NCI-H2107 treated with DMSO at 0.1 percent for 48 hours (cell line): ENCODE measurements around the gene NAA40.

Source experiments
- DNase-seq: peaks from one replicate; lab custom pipeline; 2025; ENCODE audit not compliant: unreplicated experiment; lab: John Stamatoyannopoulos, UW

Gene NAA40

DNA sequence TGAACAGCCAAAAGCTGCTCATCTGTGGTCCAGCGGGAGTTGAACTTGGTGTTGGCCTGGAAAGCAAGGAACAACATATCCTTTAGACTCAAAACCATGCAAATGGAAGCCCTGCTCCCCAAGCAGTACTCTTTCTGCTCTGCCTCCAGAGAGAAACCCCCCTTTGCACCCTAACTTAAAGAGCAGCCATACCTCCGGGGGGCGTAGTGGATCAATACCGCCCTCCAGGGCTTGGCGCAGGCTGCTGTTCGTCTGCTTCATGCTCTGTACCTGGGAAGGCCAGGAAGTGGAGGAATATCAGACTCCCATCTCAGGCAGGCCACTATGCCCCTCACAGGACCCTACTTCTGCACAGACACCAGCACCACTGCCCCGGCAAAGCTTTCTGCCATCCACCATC lies 26.1 kb upstream of the NAA40 start:
- DNase-seq: no peak

DNA sequence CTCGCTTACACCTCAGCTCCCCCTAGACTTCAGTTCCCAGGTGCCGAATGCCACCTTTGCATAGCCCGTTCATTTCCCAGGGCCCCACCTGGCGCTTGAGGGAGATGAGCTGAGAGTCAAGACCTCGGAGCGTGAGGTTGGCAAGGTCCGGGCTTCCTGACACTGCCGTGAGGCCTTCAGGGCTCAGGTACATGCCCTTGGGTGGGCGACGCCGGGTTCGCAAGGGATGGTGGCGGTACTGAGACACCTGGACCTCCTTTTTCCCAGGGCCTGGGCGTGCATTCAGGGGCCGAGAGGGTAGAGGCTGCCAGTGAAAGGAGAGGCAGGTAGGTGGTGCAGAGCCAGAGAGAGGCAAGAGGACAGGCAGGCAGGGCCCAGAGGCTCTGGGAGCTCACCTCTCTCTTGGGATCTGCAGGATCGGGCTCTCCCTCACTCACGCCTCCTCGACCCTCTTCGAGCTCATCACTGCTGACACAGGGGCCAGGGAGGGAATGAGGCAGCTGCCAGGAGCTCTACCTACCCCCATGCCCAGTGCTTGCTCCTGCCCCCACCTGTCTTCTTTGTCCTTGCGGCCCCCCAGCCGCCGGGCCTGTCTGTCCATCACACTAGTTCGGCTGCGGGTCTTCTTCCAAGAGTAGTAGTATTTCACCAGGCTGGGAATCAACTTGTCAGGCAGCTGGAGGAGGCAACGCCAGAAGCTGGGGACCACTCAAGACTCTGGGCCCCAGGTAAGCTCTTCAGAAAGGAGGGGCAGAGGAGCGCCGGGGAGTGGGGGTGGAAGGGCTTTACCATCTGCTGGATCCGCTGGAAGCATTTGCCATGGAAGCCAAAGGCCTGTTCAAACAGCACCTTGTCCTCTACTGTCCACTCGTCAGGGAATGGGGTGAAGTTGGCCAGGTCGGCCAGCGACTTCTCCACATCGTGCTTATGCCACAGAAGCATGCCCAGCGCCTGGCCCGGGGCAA lies 24.7 kb upstream of the NAA40 start:
- DNase-seq: no peak

DNA sequence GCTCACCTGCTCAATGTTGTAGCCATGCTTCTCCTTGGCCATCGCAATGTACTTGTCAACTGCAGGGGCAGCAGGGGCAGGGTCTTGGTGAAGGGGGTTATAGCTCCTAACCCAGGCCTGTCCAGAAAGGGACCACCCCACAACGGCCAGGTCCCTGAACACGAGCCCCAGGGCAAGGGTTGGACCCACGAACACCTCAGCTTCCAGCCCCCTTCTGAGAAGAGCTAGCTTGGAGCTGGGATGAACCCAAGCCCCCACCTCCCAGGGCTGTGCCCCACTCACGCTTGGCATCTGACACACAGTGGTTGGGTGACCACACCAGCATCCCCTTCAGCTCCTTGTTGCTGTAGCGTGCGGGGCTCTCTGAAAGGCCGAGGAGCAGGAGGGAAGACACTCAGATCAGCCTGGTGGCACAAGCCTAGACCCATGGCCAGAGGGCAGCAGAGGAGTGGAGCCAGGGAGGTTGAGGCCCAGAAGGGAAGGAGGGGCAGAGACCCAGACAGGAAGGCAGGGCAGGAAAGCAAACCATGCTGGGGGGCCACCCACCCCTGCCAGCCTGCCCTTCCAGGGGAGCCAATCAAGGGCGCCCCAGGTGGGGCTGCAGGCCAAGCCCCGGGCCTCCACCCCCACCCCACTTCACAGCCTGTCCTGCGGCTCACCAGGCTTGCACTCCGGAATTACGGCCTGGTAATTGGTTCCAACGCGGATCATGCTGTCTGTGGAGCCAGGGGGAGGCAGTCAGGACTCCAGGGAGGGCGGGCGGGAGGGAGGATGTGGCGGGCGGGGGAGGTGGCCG lies 23.7 kb upstream of the NAA40 start:
- DNase-seq: no peak

DNA sequence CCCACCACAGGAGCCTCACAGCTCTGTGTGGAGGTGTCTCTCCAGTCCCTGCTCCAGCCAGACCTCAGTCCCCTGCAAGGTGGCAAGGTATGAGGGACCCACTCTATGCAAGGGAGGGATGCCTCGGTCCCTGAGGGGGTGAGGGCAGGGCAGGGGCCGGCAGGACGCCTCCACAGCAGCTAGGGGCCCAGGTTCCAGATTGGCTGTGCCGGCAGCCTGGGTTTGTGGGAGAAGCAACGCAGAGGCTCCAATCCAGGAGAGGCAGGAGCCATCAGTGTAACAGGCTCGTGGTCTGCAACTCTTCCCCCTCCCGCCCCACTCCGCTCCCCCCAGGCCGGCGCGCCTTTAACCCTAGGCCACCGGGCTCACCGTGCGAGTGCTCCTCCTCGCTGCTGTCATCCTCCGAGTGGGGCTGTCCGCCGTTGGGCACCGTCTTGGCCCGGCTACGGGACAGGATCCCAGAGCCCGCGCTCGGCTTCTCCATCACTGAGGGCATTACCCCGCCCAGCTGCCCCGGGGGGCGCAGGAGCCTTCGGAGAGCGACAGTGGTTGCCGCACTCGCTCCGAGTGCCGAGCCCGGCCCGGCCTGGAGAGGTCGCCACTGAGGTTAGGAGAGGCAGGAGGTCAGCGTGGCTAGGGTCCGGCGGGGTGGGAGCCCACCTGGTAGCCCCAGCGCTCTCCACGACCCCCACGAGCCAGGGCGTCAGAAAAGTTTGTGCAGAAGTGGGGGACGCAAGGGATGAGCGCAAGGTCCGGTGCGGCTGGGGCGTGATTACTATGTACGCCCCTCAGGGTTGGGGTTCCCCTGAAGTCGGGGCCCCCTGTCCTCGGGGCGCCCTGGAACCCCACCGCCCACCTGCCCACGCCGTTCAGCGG lies 22.6 kb upstream of the NAA40 start:
- no peak for DNase-seq

DNA sequence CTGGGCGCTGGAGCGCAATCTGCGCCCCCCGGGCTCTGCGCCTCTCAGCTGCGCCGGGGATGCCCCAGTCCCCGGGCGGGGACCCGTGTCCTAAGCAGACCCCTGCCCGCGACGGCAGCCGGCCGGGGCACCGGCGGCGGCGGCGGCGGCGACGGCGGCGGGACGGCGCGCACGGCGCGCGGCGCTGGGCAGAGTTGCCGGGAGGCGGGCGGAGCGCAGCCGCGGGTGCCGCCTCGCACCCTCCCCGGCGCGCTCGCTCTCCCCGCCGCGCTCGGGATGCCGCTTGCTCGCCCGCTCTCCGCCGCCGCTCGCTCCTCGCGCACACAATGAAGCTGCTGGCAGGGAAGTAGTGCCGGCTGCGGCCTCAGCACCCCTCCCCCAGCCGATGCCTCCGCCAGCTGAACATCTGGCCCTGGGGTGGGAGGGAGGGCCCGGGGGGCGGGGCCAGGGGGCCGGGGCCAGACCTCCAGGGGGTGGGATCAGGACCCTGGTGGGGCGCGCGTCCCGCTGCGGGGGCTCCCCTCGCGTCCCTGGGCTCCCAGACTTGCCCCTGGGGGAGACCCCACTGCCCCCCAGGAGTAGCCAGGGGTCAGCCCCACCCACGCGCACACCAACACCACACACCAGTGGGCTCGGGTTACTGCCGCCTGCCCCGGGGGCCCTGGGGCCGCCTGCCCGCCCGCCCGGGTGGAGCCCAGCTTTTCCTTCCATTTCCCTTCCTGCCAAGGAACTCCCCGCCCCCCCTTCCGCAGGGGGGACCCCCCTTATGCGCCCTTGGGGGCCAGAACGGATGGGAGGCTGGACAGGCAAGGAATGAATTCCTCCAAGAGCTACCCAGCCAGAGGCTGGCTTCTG lies 21.7 kb upstream of the NAA40 start, which contains the start of gene RCOR2:
Gene RCOR2, minus strand, starts transcription at position 328 of the 855 bp plus-strand sequence. CDS start 708 bp downstream, outside the sequence.
- DNase-seq: peak; percentile 48

DNA sequence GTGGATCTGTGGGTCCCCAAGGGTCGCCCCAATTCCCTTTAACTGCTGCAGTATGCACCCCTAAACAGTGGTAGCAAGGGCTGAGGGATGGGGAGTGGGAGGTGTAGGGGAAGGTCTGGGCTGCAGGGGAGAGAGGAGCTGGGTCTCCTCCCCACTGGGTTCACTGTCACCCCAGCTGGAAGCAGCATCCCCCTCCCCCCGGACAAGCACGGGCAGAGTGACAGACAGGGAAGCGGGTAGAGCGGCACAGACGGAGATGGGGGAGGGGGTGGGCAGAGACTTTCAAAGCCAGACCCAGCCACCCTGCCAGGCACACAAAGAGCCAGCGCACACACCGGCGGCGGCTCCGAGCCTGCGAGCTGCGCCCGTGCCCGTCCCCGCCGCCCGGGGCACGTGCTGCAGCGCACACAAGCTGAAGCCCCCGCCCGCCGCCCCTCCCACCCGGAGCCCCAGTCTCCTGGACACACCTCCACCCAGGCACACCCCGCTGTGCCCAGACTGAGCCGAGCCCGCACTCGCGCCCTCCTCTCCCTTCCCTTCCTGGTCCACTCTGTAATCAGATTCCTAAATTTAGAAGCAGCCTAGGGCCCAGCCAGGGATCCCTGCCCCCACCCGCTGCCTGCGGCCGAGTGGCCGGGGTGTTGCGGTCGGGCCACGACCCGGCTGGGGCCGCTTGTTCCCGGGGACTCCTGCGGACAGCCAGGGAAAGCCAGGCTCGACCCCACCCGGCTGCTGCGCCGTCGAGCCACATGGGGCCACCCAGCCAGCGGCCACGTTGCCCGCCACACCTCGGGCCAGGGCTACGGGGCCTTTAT lies 20.9 kb upstream of the NAA40 start:
- peak; percentile 65 for DNase-seq

DNA sequence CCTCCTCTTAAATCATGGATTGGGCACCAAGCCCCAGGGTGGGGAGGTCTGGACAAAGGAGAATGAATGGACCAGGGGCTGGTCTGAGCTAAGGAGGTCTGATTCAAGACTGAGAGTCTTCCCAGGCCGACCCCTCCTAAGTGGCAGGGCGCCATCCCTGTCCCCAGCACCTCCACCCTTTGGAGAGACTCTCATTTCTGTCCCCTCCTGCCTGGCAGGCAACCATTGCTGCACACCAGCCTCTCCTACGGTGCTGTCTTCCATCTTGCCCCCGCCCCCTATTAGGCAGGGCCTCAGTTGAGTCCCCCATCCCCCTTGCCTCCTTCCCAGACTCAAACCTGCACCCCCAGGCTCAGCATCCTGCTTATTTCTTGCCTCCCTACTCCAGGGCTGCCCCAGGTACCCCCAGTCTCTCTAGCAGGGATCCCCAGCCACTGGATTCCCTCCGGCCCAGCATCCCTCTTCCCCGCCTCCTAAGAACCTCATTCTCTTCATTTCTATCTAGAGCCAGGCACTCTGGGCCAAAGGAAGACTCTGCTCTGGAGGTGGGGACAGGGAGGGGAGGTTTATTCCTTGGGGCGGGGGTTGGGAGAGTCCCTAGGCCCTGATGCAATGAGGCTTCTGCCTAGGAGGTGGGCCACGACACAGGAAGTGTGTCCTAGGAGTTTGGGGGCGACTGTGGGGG lies 20.2 kb upstream of the NAA40 start:
- no peak for DNase-seq

DNA sequence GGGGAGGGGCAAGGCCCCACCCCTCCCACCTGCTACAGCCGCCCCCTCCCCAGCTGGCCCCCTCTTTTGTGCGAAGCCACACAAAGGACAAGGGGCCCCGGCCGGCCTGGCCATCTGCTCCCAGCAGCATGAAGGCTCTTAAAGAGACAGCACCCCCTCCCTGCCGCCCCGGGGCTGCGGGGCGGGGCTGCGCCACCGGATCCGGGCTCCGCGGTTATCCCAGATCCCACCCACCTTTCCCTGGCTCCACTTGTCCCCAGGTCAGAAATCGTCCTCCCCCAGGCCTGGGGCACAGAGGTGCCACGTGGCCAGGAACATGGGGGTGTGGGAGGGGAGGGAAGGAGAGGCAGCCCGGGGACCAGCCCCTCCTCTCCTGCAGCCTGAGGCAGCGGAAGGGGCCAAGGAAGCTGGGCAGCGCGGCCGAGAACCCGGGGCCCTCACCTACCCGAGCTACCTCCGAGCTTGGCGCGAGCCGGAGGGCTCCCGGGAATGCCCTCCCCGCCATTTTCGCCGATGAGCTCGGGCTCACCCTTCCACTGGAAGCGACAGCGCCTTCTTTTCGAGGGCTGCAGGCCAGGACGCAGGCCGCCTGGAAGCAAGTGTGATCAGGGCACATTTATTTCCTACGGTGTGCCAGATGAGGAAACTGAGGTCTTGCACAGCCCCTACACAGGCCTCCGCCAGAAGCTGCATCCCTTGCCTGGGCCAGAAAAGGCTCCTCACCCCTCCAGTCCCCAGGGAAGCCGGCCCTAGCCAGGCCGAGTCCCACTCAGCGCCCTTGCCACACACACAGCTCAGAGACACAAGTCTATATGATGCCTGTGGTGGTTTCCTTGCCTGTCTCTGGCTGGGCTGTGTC lies 19.3 kb upstream of the NAA40 start:
- DNase-seq: no peak

DNA sequence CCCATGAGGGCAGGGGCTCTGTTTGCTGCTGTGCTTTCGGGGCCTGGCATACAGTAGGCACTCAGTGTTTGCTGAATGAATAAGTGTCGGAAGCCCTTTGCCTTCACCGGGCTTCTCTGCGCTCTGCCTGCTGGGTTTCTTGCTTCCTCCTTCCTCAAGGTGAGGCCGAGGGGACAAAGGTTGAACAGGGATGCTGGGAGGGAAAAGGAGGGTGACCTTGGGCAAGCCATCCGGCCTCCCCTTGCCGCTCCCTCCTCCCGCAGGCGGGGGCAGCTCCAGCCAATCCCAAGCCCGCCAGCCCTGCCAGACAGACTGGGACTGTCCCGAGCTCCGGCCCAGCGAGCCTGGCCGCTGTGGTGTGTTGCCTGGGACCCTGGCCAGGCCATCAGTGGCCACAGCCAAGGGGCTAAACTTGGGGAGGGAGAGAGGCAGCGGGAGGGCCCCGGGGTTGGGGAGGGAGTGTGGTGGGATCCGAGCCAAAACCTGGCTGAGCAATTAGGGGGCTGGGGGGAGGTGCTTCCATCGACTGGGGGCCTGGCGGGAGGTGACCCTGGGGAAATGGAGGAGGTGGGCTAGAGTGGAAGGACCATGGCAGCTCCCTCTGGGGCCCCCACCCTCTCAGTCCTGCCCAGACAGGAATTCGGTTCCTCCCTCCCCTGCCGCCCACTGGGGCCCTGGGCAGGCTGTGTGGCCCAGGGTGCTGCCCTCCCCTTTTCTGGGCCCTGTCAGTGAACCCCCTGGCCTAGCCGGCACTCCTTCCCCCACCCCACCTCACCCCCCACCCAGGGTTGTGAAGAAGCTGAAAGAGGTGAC lies 18.5 kb upstream of the NAA40 start:
- no peak for DNase-seq

DNA sequence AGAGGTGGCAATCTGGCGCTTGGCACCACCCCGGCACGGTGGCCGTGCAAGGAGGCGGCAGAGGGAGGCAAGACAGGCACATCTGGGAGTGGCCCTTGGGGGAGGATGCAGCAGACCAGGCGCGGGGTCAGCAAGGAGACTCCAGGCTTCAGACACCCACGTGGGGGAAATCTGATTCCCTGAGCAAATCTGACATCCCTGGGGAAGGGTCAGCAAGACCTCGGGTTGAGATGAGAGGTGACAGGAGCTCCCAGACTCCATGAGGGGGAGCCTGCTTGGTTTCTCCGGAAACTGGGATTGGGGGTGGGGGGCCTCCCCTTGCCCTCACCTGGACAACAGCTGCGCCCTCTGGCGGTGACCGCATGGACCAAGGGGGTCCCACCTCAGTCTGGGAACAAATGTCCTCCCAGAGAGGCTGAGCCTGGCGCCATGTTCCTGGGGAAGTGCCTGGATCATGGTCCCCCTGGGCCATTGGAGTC lies 17.8 kb upstream of the NAA40 start:
- DNase-seq: no peak

DNA sequence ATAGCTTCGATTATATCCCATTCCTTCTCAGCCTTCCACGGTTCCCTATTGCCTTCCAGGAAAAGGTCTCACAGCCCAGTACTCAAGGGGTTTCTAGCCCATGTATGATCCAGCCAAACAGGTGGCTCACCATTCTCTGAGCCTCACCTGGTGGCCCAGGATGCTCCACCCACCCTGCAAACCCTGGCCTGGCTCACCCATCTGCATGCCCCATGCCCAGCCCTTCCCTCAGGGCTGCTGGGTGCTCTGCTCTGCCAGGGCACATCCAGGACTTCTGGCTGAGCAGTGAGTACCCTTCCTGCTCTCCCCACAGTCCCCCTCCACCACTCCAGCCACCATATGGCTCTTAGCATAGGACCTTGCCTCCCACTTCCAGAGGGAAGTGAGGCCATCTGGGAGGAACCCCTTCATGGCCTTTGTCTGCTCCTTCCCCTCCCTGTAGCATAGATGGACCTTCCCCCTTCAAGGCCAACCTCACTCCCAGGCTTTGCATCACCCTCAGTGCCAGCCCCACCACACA lies 16.1 kb upstream of the NAA40 start:
- DNase-seq: no peak

DNA sequence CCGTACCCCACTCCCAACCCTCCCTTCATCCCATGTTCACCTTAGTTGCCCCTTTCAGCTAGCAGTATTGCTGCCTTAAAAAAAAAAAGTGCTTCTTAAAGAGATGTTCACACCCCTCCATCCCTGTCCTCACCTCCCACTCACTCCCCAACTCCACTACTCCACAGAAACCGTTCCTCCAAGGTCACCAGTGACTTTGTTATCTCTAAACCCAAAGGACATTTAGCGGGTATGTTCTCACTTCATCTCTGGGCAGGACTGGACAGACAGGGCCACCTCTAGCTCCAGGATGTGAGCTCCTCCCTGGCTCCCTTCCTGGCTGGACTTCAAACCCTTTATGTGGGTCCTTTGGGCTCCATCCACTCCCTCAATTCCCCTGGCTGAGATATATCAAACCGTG lies 15.5 kb upstream of the NAA40 start:
- no peak for DNase-seq

DNA sequence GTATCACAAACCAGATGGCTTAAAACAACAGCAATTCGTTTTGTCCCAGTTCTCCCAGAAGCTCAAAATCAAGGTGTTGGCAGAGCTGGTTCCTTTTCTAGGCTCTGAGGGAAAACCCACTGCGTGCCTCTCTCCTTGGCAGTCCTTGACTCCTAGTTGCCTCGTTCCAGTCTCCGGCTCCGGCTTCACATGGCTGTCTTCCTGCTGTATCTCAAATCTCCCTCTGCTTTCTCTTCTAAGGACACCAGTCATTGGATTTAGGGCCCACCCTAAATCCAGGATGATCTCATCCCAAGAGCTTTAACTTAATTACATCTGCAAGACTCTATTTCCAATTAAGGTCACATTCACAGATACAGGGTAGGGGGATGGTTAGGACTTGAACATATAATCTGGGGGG lies 9.2 kb upstream of the NAA40 start:
- DNase-seq: no peak

DNA sequence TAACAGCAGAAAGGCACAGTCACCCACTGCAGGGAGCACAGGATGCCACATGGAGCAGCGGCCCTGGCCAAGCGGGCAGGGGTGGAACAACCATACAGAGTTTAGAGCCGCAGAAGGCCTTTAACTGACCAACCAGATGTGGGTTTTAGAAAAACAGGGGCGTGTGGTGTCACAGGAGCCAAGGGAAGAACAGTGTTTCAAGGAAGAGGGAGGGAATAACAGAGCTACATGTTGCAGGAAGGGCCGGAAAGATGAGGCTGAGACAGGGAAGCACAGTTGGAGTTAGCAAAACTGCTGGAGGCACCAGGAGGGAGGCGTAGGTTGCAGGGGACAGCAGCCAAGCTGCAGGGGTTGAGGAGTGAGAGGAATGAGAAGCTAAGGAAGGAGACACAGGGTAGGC lies 7.8 kb upstream of the NAA40 start:
- DNase-seq: no peak

DNA sequence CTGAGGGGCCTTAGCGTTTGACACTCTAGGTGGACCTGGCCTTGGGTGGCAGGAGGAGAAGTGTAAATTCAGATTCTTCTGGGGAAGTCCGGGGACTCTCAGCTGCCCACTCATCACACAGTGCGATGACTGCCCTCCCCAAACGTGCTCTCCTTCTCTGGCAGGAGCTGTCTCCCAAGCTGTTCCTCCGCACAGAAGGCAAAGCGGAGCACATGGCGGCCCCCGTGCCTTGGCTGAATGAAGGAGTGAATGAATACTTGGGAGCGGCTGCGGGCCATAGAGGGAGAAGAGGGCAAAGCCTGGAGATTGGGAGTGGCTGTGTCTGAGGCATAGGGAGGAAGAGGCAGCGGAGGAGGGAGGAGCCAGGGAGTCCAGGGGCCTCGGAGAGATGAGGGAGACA lies 6.9 kb upstream of the NAA40 start:
- no peak for DNase-seq

DNA sequence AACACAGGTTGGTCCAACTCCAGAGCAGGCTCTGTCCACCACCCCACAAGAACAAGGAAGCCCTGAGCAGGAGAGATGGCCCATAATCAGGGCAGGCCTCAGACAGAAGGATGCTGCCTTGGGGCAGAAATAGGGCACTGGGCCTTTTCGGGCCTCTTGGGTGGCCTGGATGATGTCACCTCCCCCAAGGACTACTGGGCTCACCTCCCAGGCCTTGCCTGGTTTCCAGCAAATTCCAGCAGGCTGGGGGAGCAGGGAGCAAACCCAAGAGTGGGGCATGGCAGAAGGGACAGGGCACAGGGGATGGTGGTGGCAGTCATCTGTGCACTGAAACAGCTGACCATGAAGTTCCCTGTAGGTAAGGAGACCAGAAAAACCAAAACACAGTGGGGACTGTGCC lies 5.3 kb upstream of the NAA40 start:
- no peak for DNase-seq
